PC-3 (cell line): ENCODE results near the gene RAB1A. TPM values are rescaled to one million over a fixed set of nuclear protein-coding genes. Genes with fewer than 3 reads are reported as not detected.

Experiments used
- ATAC-seq: fragments of 200-7000 bp; cut with Tn5 transposase; 2 replicates; pipeline ENCODE4 v1.9.1; 2020; ENCODE audit warnings: mild to moderate bottlenecking, moderate library complexity
- BruUV-seq: library from RNA; stranded (reverse); fragments of 400-500 nt; replicated peaks from 2 replicates; lab custom pipeline; 2021; lab: Mats Ljungman, UMichigan
- CTCF ChIA-PET: fragments of 300-600 bp; sonication (Branson Sonifier 250); formaldehyde crosslinking; loops from one replicate; lab custom pipeline; 2022; ENCODE audit warnings: antibody characterized with exemption; lab: Charles Lee
- POLR2A ChIA-PET: fragments of 300-600 bp; sonication (Branson Sonifier 250); formaldehyde crosslinking; loops from one replicate; lab custom pipeline; 2022; ENCODE audit warnings: antibody characterized with exemption; ENCODE audit not compliant: unreplicated experiment; lab: Charles Lee
- DNase-seq: peaks from one replicate; pipeline ENCODE4 v3.0.0-alpha.2; 2015
- H2AFZ ChIP-seq: fragments of 300-600 bp; sonication (generic); 2 replicates; pipeline ENCODE4 v1.6.0; 2016; ENCODE audit warnings: antibody characterized with exemption, low read length
- H3F3A ChIP-seq: fragments of 300-600 bp; sonication (generic); one replicate; pipeline ENCODE4 v1.6.0; 2017; ENCODE audit warnings: antibody characterized with exemption, low read length, control low read depth, mild to moderate bottlenecking; ENCODE audit not compliant: unreplicated experiment
- H3K27ac ChIP-seq: fragments of 300-600 bp; sonication (generic); 2 replicates; pipeline ENCODE4 v1.5.1; 2016; ENCODE audit warnings: mild to moderate bottlenecking, low read length
- H3K27me3 ChIP-seq: fragments of 300-600 bp; sonication (generic); 2 replicates; pipeline ENCODE4 v1.6.1; 2016; ENCODE audit warnings: low read length, mixed read lengths
- H3K36me3 ChIP-seq: fragments of 300-600 bp; sonication (generic); 2 replicates; pipeline ENCODE4 v1.6.1; 2016; ENCODE audit warnings: low read depth, mixed run types, low read length, mixed read lengths
- H3K4me1 ChIP-seq: fragments of 300-600 bp; sonication (generic); 2 replicates; pipeline ENCODE4 v1.5.1; 2016; ENCODE audit warnings: low read length; ENCODE audit not compliant: insufficient read depth
- H3K4me2 ChIP-seq: fragments of 300-600 bp; sonication (generic); 2 replicates; pipeline ENCODE4 v1.6.0; 2016; ENCODE audit warnings: low read length
- H3K4me3 ChIP-seq: fragments of 300-600 bp; sonication (generic); 2 replicates; pipeline ENCODE4 v1.5.1; 2016; ENCODE audit warnings: mild to moderate bottlenecking, low read length, mixed read lengths
- H3K79me2 ChIP-seq: fragments of 300-600 bp; sonication (generic); 2 replicates; pipeline ENCODE4 v1.6.1; 2017; ENCODE audit warnings: low read length, mixed read lengths
- H3K9ac ChIP-seq: fragments of 300-600 bp; sonication (generic); 2 replicates; pipeline ENCODE4 v1.6.0; 2016; ENCODE audit warnings: mild to moderate bottlenecking, low read length
- H3K9me2 ChIP-seq: fragments of 300-600 bp; sonication (generic); replicated peaks from 2 replicates; pipeline ENCODE4 v1.6.1; 2016; ENCODE audit warnings: mixed run types, low read length, mixed read lengths
- H3K9me3 ChIP-seq: fragments of 300-600 bp; sonication (generic); 2 replicates; pipeline ENCODE4 v1.6.1; 2016; ENCODE audit warnings: low read length, mixed read lengths
- H4K20me1 ChIP-seq: fragments of 300-600 bp; sonication (generic); 2 replicates; pipeline ENCODE4 v1.6.1; 2016; ENCODE audit warnings: low read length, mixed read lengths
- CTCF ChIP-seq: fragments of 300-600 bp; sonication (generic); conservative IDR thresholded peaks from 2 replicates; pipeline ENCODE4 v1.5.1; 2017; ENCODE audit warnings: antibody characterized with exemption, low read depth, mild to moderate bottlenecking, low read length
- EZH2 ChIP-seq: fragments of 300-600 bp; sonication (generic); IDR thresholded peaks from one replicate; pipeline ENCODE4 v1.6.1; 2017; ENCODE audit warnings: antibody characterized with exemption, mild to moderate bottlenecking, low read length; ENCODE audit not compliant: unreplicated experiment
- EZH2phosphoT487 ChIP-seq: fragments of 300-600 bp; sonication (generic); IDR thresholded peaks from 2 replicates; pipeline ENCODE4 v1.6.1; 2018; ENCODE audit warnings: mild to moderate bottlenecking, antibody characterized with exemption, low read length, borderline replicate concordance
- intact Hi-C: fragments of 100-400 bp; cut with micrococcal nuclease; formaldehyde crosslinking; loops from 2 replicates; pipeline ENCODE4 v1.9.0; 2023
- total RNA-seq: library from RNA; depleted of rRNA; stranded (reverse); fragments of >200 nt; gene quantifications from 2 replicates; pipeline ENCODE4 v1.2.3, GENCODE V29; 2014

Gene RAB1A
- total RNA-seq, 1 experiment from 2014 or later: 96.9 TPM

- CTCF ChIA-PET: interaction anchor here (0.6 to 1.0 kb wide), 2 partner anchors 16 to 25 kb away, joined by 3 read pairs; no protein-coding TSS in a partner anchor
- ATAC-seq: peak; percentile 99
- intact Hi-C loops: no loop called here
Observed at GRCh38 chr2:65153515-65153914, 23.6 kb upstream of the RAB1A start.

GRCh38 chr2:65146078-65146477 is 16.2 kb upstream of the RAB1A start:
- Histone ChIP-seq H3K27ac (no peak overlapping the region), H3K4me1 (no peaks in the 10 kb centered on the region), H3K4me3 (no peak overlapping the region), H3K9me3 (no peaks in the 10 kb centered on the region), H3K27me3 (no peaks in the 10 kb centered on the region), H3K9me2 (no peaks in the 10 kb centered on the region), H4K20me1 (no peaks in the 10 kb centered on the region), H3K36me3 (no peaks in the 10 kb centered on the region), H3K4me2 (no peak overlapping the region), H3K79me2 (no peaks in the 10 kb centered on the region), H2AFZ (no peak overlapping the region), H3K9ac (no peak overlapping the region), H3F3A (no peaks in the 10 kb centered on the region)
- CTCF ChIA-PET: no interaction called here
- DNase-seq (no peak), ATAC-seq (no peak)
- BruUV-seq: no TSS peak
- POLR2A ChIA-PET: no interaction called here
- TF ChIP-seq CTCF (no peak), EZH2 (no peak), EZH2phosphoT487 (no peak)
- intact Hi-C loops: no loop called here

More at GRCh38 chr2:65153515-65153914, 23.6 kb upstream of the RAB1A start:
- peak; percentile 86 for DNase-seq
- Histone ChIP-seq H3K4me1 (peaks cover 6% of the 10 kb centered on the region), H3K27me3 (no peaks in the 10 kb centered on the region), H3K9ac (no peak overlapping the region), H4K20me1 (no peaks in the 10 kb centered on the region), H3K9me2 (no peaks in the 10 kb centered on the region), H3K9me3 (no peaks in the 10 kb centered on the region), H2AFZ (no peak overlapping the region), H3K36me3 (no peaks in the 10 kb centered on the region), H3K27ac (no peak overlapping the region), H3F3A (no peaks in the 10 kb centered on the region), H3K4me3 (no peak overlapping the region), H3K4me2 (no peak overlapping the region), H3K79me2 (no peaks in the 10 kb centered on the region)
- BruUV-seq: no TSS peak
- TF ChIP-seq EZH2: no peak
- no peak for TF ChIP-seq EZH2phosphoT487
- TF ChIP-seq CTCF: no peak
- POLR2A ChIA-PET: interaction anchor here (1.2 kb wide), 1 partner anchor 23 kb away, joined by 4 read pairs; the partner anchor contains the start of gene RAB1A

- H3F3A ChIP-seq: no peaks in the 10 kb centered on the region
- no peak overlapping the region for H3K9ac ChIP-seq
- ChIA-PET POLR2A (no interaction called here), CTCF (no interaction called here)
- no peak overlapping the region for H3K4me2 ChIP-seq
- no peaks in the 10 kb centered on the region for H3K9me2 ChIP-seq
- H4K20me1 ChIP-seq: no peaks in the 10 kb centered on the region
- H3K4me3 ChIP-seq: no peak overlapping the region
- H3K4me1 ChIP-seq: no peaks in the 10 kb centered on the region
- intact Hi-C loops: no loop called here
- H2AFZ ChIP-seq: no peak overlapping the region
- DNase-seq (no peak), ATAC-seq (no peak)
- no TSS peak for BruUV-seq
- H3K27me3 ChIP-seq: no peaks in the 10 kb centered on the region
- TF ChIP-seq CTCF: no peak
- no peaks in the 10 kb centered on the region for H3K9me3 ChIP-seq
- no peaks in the 10 kb centered on the region for H3K79me2 ChIP-seq
- H3K27ac ChIP-seq: no peak overlapping the region
- no peaks in the 10 kb centered on the region for H3K36me3 ChIP-seq
Observed at GRCh38 chr2:65144571-65144970, 14.7 kb upstream of the RAB1A start.
